HCT116 (cell line): Measurements from ENCODE around the gene FARP1. TPM values are rescaled to one million over a fixed set of nuclear protein-coding genes. Genes with fewer than 3 reads are reported as not detected.

Experiments used
- ATAC-seq: fragments of 200-7000 bp; cut with Tn5 transposase; 2 replicates; pipeline ENCODE4 v1.9.1; 2020; ENCODE audit warnings: mild to moderate bottlenecking, moderate library complexity
- BruUV-seq: library from RNA; stranded (reverse); fragments of 400-500 nt; replicated peaks from 2 replicates; lab custom pipeline; 2021; lab: Mats Ljungman, UMichigan
- CTCF ChIA-PET: fragments of 300-600 bp; sonication (Branson Sonifier 250); formaldehyde crosslinking; loops from one replicate; lab custom pipeline; 2021; ENCODE audit warnings: antibody characterized with exemption; lab: Charles Lee
- POLR2A ChIA-PET: fragments of 300-600, 350-600 bp; sonication (Branson Sonifier 250); formaldehyde crosslinking; loops from one replicate; lab custom pipeline; 2021; ENCODE audit warnings: antibody characterized with exemption; lab: Charles Lee
- RAD21 ChIA-PET, 2 experiments: fragments of 300-600 bp; sonication (Branson Sonifier 250); formaldehyde crosslinking; loops; one replicate each; lab custom pipeline; 2023; ENCODE audit warnings: low total read pairs in 2 of 2; ENCODE audit not compliant: uncharacterized antibody in 2 of 2, unreplicated experiment in 2 of 2, low non-redundant PET in 1 of 2; lab: Charles Lee
- DNase-seq: peaks from one replicate; pipeline ENCODE4 v3.0.0-alpha.2; 2010; ENCODE audit warnings: low read depth, low spot score
- H2AFZ ChIP-seq: fragments of 200-600 bp; shearing (Covaris generic), sonication (generic); 2 replicates; pipeline ENCODE4 v1.6.1; 2017; ENCODE audit warnings: low read depth, mixed run types, mixed read lengths, antibody characterized with exemption, low read length; ENCODE audit not compliant: poor library complexity, severe bottlenecking
- H3K27ac ChIP-seq: 2 replicates; pipeline ENCODE4 v1.5.1; 2012; ENCODE audit warnings: low read depth, low read length
- H3K27me3 ChIP-seq: fragments of 200-600 bp; sonication (generic); 2 replicates; pipeline ENCODE4 v1.6.1; 2016; ENCODE audit warnings: mixed run types, low read length, mixed read lengths; ENCODE audit not compliant: insufficient read depth
- H3K36me3 ChIP-seq, 2 experiments: fragments of 200-500 bp in 1 of 2; fragments of 200-600 bp in 1 of 2; sonication (Bioruptor generic) in 1 of 2; sonication (generic) in 1 of 2; 2 replicates each; pipeline versions ENCODE4 v1.5.1 to v1.6.1; 2014 to 2016; ENCODE audit warnings: low read length in 2 of 2, inconsistent platforms in 1 of 2, mixed read lengths in 1 of 2, mixed run types in 1 of 2; ENCODE audit not compliant: insufficient read depth in 2 of 2, control insufficient read depth in 1 of 2
- H3K4me1 ChIP-seq, 2 experiments: fragments of 200-600 bp in 1 of 2; sonication (generic) in 1 of 2; 2 replicates each; pipeline versions ENCODE4 v1.5.1 to v1.6.1; 2012 to 2017; ENCODE audit warnings: low read length in 2 of 2, inconsistent platforms in 1 of 2, mild to moderate bottlenecking in 1 of 2, mixed read lengths in 1 of 2, mixed run types in 1 of 2, moderate library complexity in 1 of 2; ENCODE audit not compliant: insufficient read depth in 2 of 2, control insufficient read depth in 1 of 2
- H3K4me2 ChIP-seq: fragments of 200-600 bp; sonication (generic); 2 replicates; pipeline ENCODE4 v1.6.1; 2017; ENCODE audit warnings: mixed run types, low read length, mixed read lengths
- H3K4me3 ChIP-seq, 2 experiments: fragments of 200-600 bp in 1 of 2; sonication (generic) in 1 of 2; replicated peaks in 1 of 2; 2 replicates each; pipeline ENCODE4 v1.5.1; 2011 to 2016; ENCODE audit warnings: low read length in 2 of 2, control low read depth in 1 of 2, low read depth in 1 of 2, mild to moderate bottlenecking in 1 of 2, mixed read lengths in 1 of 2, mixed run types in 1 of 2
- H3K79me2 ChIP-seq: fragments of 200-600 bp; sonication (generic); 2 replicates; pipeline ENCODE4 v1.6.1; 2017; ENCODE audit warnings: mild to moderate bottlenecking, mixed run types, low read length, moderate library complexity, mixed read lengths; ENCODE audit not compliant: insufficient read depth
- H3K9ac ChIP-seq: fragments of 200-600 bp; sonication (generic); 2 replicates; pipeline ENCODE4 v1.6.1; 2016; ENCODE audit warnings: low read length, mixed read lengths
- H3K9me2 ChIP-seq: fragments of 200-600 bp; sonication (generic), shearing (Covaris generic); 2 replicates; pipeline ENCODE4 v1.6.1; 2017; ENCODE audit warnings: mixed run types, mild to moderate bottlenecking, moderate library complexity; ENCODE audit not compliant: insufficient read depth
- H3K9me3 ChIP-seq, 2 experiments: fragments of 200-500 bp in 1 of 2; fragments of 200-600 bp in 1 of 2; sonication (Bioruptor generic) in 1 of 2; sonication (generic) in 1 of 2; 2 replicates each; pipeline ENCODE4 v1.6.1; 2014 to 2017; ENCODE audit warnings: low read length in 2 of 2, mixed read lengths in 2 of 2, inconsistent platforms in 1 of 2, low read depth in 1 of 2, mild to moderate bottlenecking in 1 of 2, mixed run types in 1 of 2, moderate library complexity in 1 of 2; ENCODE audit not compliant: control insufficient read depth in 1 of 2, insufficient read depth in 1 of 2
- H4K20me1 ChIP-seq: fragments of 200-600 bp; sonication (generic), shearing (Covaris generic); 2 replicates; pipeline ENCODE4 v1.6.1; 2017; ENCODE audit warnings: mixed run types, mild to moderate bottlenecking, moderate library complexity; ENCODE audit not compliant: insufficient read depth
- CEBPB ChIP-seq: IDR thresholded peaks from 2 replicates; pipeline ENCODE4 v1.6.1; 2012; ENCODE audit warnings: low read depth
- EGR1 ChIP-seq: IDR thresholded peaks from 2 replicates; pipeline ENCODE4 v1.6.1; 2012; ENCODE audit warnings: low read depth
- FOSL1 ChIP-seq: IDR thresholded peaks from 2 replicates; pipeline ENCODE4 v1.6.1; 2012; ENCODE audit warnings: low read depth
- POLR2A ChIP-seq: IDR thresholded peaks from 2 replicates; pipeline ENCODE4 v1.7.0; 2011; ENCODE audit warnings: borderline replicate concordance; ENCODE audit not compliant: insufficient read depth, insufficient read length; ENCODE audit errors: extremely low read depth
- RAD21 ChIP-seq: IDR thresholded peaks from 2 replicates; pipeline ENCODE4 v1.6.1; 2012; ENCODE audit warnings: low read depth, mild to moderate bottlenecking
- SIN3A ChIP-seq: IDR thresholded peaks from 2 replicates; pipeline ENCODE4 v1.6.1; 2012; ENCODE audit warnings: low read depth
- SP1 ChIP-seq: IDR thresholded peaks from 2 replicates; pipeline ENCODE4 v1.6.1; 2012; ENCODE audit warnings: low read depth
- ZFX ChIP-seq: fragments of 450-650 bp; IDR thresholded peaks from 2 replicates; pipeline ENCODE4 v1.6.1; 2017
- ZNF274 ChIP-seq: fragments of 200-500 bp; sonication (Bioruptor generic); IDR thresholded peaks from 2 replicates; pipeline ENCODE4 v1.6.1; 2014; ENCODE audit warnings: mild to moderate bottlenecking, low read depth, low read length, inconsistent platforms
- intact Hi-C: fragments of 100-400 bp; cut with micrococcal nuclease; formaldehyde crosslinking; loops from 2 replicates; pipeline ENCODE4 v1.10.0; 2022
- total RNA-seq: library from RNA; stranded (reverse); gene quantifications from one replicate; pipeline ENCODE4 v1.2.1, GENCODE V29; 2021; ENCODE audit not compliant: unreplicated experiment
- TF ChIP-seq, protein P1 (sequence below), 3 experiments: fragments of 200-600 bp in 1 of 3; sonication (generic) in 1 of 3; IDR thresholded peaks in 2 of 3; conservative IDR thresholded peaks in 1 of 3; 2 replicates each; pipeline ENCODE4 v1.5.1; 2012 to 2017; ENCODE audit warnings: low read depth in 2 of 3, low read length in 2 of 3, antibody characterized with exemption in 1 of 3, borderline replicate concordance in 1 of 3, control low read depth in 1 of 3, mild to moderate bottlenecking in 1 of 3, mixed read lengths in 1 of 3, mixed run types in 1 of 3, moderate library complexity in 1 of 3; ENCODE audit not compliant: insufficient read depth in 1 of 3

The FARP1 gene
- total RNA-seq, 1 experiment from 2014 or later, result 30.5 TPM

DNA sequence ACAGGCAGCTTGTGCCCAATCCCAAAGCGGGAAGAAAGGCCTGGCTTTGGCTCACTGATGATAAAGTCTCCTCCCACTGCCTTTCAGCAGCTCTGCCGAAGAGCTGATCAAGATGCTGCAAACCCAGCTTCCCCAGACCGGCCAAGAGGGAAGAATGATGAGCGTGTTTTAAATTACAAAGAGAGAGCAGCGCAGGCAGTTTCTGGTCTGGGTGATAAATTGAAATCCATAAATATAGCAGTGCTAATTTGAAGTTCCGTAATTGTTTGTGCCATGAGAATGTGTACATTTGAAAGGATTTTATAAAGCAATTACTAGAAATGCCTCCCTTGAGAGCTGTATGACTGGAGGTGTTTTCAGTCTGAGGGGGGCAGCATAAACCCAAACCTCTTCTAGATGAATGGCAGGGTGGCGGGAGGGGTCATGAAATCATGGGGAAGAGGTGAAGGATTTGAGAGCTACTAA lies 262.2 kb downstream of the FARP1 start:
- no peaks in the 10 kb centered on the region for H4K20me1 ChIP-seq
- intact Hi-C loops, result no loop called here
- no peak overlapping the region for H3K27ac ChIP-seq
- RAD21 ChIA-PET, result no interaction called here
- no peaks in the 10 kb centered on the region for H3K9me2 ChIP-seq
- BruUV-seq, result no TSS peak
- no peak overlapping the region for H3K4me3 ChIP-seq
- no peaks in the 10 kb centered on the region for H3K4me1 ChIP-seq
- H3K9ac ChIP-seq, result no peak overlapping the region
- POLR2A ChIA-PET, result no interaction called here
- ATAC-seq (peak; percentile 53; the same call in 1 of the 2 replicates), DNase-seq (no peak)
- H2AFZ ChIP-seq, result no peak overlapping the region
- CTCF ChIA-PET, result no interaction called here
- H3K27me3 ChIP-seq, result no peaks in the 10 kb centered on the region
- no peaks in the 10 kb centered on the region for H3K36me3 ChIP-seq
- TF ChIP-seq SIN3A (no peak), EGR1 (no peak), RAD21 (peak; percentile 32; the same call in 1 of the 2 replicates)
- TF ChIP-seq, protein P1, sequence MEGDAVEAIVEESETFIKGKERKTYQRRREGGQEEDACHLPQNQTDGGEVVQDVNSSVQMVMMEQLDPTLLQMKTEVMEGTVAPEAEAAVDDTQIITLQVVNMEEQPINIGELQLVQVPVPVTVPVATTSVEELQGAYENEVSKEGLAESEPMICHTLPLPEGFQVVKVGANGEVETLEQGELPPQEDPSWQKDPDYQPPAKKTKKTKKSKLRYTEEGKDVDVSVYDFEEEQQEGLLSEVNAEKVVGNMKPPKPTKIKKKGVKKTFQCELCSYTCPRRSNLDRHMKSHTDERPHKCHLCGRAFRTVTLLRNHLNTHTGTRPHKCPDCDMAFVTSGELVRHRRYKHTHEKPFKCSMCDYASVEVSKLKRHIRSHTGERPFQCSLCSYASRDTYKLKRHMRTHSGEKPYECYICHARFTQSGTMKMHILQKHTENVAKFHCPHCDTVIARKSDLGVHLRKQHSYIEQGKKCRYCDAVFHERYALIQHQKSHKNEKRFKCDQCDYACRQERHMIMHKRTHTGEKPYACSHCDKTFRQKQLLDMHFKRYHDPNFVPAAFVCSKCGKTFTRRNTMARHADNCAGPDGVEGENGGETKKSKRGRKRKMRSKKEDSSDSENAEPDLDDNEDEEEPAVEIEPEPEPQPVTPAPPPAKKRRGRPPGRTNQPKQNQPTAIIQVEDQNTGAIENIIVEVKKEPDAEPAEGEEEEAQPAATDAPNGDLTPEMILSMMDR (IDR thresholded peaks at IDR 0.05 in 2 of 3, conservative IDR thresholded peaks at IDR 0.05 in 1 of 3; ENCODE audit: borderline replicate concordance in 1 of 3, insufficient read depth in 1 of 3, low read depth in 2 of 3, low read length in 2 of 3), result 0 out of 6 replicates have a peak, but pooled peaks of 1 of the 3 experiments have one; percentile 19
- H3K9me3 ChIP-seq, result no peaks in the 10 kb centered on the region
- no peaks in the 10 kb centered on the region for H3K79me2 ChIP-seq
- H3K4me2 ChIP-seq, result no peak overlapping the region

DNA sequence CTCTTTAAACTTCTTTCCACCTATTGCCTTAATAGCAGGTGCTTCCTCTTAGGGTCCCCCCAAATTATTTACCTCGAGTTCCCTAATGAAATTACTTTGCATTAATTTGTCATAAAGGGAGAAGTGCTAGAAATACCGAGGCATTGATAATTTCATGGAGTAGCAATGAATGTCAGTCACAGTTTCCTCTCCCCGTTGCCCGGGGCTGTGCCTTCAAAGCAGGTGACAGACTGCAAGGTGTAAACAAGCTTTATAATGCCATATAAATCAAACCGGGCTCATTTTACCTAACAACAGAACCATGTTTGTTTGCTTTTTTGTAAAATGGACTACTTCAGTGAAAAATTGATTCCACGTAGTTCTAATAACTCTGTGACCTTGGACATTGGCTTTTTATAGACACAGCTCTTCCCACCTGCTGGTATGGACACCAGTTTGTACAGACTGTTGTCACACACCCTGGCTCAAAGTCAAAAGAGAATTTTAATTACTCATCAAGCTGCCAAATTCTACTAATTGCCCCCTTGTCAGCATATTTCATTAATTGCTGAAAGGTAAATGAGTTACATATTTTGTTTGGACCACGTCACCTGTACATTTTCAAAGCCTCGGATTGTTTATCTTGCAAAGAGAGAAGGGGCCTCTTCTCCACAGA lies 262.9 kb downstream of the FARP1 start:
- Histone ChIP-seq H2AFZ (no peak overlapping the region), H3K4me1 (no peaks in the 10 kb centered on the region), H3K79me2 (no peaks in the 10 kb centered on the region), H3K27me3 (no peaks in the 10 kb centered on the region), H3K4me3 (no peak overlapping the region), H4K20me1 (no peaks in the 10 kb centered on the region), H3K9me3 (no peaks in the 10 kb centered on the region), H3K9ac (no peak overlapping the region), H3K4me2 (no peak overlapping the region), H3K9me2 (no peaks in the 10 kb centered on the region), H3K27ac (no peak overlapping the region), H3K36me3 (no peaks in the 10 kb centered on the region)
- TF ChIP-seq POLR2A (no peak), ZNF274 (no peak), SP1 (no peak), CEBPB (no peak), FOSL1 (no peak), ZFX (no peak)
- CTCF ChIA-PET, result no interaction called here
- DNase-seq, result no peak
- POLR2A ChIA-PET, result no interaction called here
- intact Hi-C loops, result no loop called here
- RAD21 ChIA-PET, result no interaction called here
- no peak for ATAC-seq
- BruUV-seq, result no TSS peak
